Measurements from ENCODE around the gene ARHGAP45. TPM values are rescaled to one million over a fixed set of nuclear protein-coding genes. Genes with fewer than 3 reads are reported as not detected.
"Not testable (repeated sequence)": the region's sequence is repeated elsewhere in the genome, so short reads cannot be mapped to it uniquely, and the experiment has no call there.

Gene ARHGAP45, protein sequence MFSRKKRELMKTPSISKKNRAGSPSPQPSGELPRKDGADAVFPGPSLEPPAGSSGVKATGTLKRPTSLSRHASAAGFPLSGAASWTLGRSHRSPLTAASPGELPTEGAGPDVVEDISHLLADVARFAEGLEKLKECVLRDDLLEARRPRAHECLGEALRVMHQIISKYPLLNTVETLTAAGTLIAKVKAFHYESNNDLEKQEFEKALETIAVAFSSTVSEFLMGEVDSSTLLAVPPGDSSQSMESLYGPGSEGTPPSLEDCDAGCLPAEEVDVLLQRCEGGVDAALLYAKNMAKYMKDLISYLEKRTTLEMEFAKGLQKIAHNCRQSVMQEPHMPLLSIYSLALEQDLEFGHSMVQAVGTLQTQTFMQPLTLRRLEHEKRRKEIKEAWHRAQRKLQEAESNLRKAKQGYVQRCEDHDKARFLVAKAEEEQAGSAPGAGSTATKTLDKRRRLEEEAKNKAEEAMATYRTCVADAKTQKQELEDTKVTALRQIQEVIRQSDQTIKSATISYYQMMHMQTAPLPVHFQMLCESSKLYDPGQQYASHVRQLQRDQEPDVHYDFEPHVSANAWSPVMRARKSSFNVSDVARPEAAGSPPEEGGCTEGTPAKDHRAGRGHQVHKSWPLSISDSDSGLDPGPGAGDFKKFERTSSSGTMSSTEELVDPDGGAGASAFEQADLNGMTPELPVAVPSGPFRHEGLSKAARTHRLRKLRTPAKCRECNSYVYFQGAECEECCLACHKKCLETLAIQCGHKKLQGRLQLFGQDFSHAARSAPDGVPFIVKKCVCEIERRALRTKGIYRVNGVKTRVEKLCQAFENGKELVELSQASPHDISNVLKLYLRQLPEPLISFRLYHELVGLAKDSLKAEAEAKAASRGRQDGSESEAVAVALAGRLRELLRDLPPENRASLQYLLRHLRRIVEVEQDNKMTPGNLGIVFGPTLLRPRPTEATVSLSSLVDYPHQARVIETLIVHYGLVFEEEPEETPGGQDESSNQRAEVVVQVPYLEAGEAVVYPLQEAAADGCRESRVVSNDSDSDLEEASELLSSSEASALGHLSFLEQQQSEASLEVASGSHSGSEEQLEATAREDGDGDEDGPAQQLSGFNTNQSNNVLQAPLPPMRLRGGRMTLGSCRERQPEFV
- 8.9 TPM for total RNA-seq

DNA sequence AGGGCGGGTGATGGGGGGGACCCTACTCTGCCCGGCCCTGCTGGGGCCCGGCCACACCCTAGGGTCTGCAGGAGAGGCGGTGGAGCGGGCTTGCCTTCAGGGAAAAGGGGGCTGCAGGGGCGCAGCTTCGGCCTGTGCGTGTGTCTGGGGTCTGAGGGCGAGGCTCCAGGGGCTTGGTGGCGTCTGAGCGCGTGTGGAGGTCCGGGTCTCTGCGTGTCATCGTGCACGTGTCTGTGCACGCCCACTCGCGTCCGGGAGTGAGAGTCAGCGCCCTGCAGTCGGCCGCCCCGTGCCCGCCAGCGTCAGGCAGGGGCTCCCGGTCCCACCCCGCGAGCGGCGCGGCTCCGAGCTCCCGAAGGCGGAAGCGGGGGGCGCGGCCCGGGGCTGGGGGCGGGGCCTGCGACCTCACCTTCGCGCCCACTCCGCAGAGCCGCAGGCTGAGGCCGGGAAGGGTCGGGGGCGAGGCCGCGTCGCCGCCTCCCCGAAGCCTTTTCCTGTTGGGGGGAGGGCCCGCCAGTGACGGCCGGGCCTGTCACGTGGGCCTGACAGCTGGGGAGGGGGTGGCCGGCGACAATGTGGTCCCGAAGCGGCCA, at the start of gene ARHGAP45:
Gene ARHGAP45 (plus strand): TSS at position 420 of the 593 bp plus-strand sequence. CDS start 239 bp downstream, outside the sequence.
- Histone ChIP-seq H3K9ac (ENCODE audit: low read depth in 1 of 3, low read length in 3 of 3) (peak within 1 kb of the TSS in 1 of 3 donors; percentile 32), H3K27me3 (ENCODE audit: control insufficient read depth in 3 of 3, insufficient read depth in 3 of 3, low read length in 3 of 3) (peaks cover 58 to 72% (median 66%) of the 10 kb centered on the region in 3 donors), H3K27ac (ENCODE audit: low read depth, low read length) (peak within 1 kb of the TSS; percentile 25), H3K9me3 (ENCODE audit: control insufficient read depth in 3 of 3, low read length in 3 of 3) (no peaks in the 10 kb centered on the region), H3K4me1 (ENCODE audit: control insufficient read depth in 3 of 3, insufficient read depth in 3 of 3, low read length in 3 of 3) (peaks cover 17 to 27% (median 17%) of the 10 kb centered on the region in 3 donors), H3K36me3 (ENCODE audit: control insufficient read depth in 3 of 3, insufficient read depth in 3 of 3, low read length in 3 of 3) (no peaks in the 10 kb centered on the region), H3K4me3 (ENCODE audit: low read length in 3 of 3) (peak within 1 kb of the TSS in 1 of 3 donors; percentile 32)

DNA sequence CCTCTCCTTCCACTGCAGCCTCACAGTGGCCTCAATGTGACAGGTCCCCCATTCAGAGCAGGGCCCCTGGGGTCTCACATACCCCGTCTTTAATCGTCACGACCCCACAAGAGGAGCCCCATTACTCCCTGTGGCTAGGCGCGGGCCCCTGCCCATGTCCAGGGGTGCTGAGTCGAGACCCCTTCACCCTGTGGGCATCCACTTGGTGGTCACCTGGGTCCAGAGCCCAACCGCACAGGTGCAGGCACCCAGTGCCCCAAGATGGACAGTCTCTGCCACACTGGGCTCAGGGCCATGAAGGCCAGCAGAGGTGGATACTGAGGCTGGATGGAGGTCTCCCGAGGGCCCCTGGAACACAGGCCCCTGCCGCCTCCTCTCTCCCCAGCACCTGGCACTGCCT, 49.1 kb upstream of the ARHGAP45 start:
- Histone ChIP-seq H3K4me1 (ENCODE audit: control insufficient read depth in 3 of 3, insufficient read depth in 3 of 3, low read length in 3 of 3) (peaks cover 54 to 67% (median 65%) of the 10 kb centered on the region in 3 donors), H3K27ac (ENCODE audit: low read depth, low read length) (no peak overlapping the region), H3K4me3 (ENCODE audit: low read length in 3 of 3) (peak overlapping the region in 1 of 3 donors; percentile 8), H3K9ac (ENCODE audit: low read depth in 1 of 3, low read length in 3 of 3) (peak overlapping the region; percentile 23 to 90 (median 51)), H3K27me3 (ENCODE audit: control insufficient read depth in 3 of 3, insufficient read depth in 3 of 3, low read length in 3 of 3) (no peaks in the 10 kb centered on the region), H3K36me3 (ENCODE audit: control insufficient read depth in 3 of 3, insufficient read depth in 3 of 3, low read length in 3 of 3) (peaks cover 5 to 13% (median 10%) of the 10 kb centered on the region in 3 donors), H3K9me3 (ENCODE audit: control insufficient read depth in 3 of 3, low read length in 3 of 3) (no peaks in the 10 kb centered on the region)

DNA sequence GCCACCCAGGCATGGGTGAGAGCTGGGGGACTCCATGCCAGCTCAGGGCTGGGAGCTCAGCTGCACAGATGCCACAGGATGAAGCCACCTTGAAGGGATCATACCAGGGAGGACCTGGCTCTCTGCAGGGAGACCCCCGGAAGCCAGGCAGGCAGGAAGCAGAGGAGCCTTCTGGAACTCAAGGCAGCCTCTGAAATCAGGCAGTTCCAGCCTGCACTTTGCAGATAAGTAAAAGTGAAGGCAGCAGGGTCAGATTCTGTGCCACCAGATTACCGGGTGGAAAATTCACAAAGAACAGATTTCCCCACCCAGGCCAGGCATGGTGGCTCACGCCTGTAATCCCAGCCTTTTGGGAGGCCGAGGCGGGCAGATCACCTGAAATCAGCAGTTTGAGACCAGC, 48.6 kb upstream of the ARHGAP45 start:
- Histone ChIP-seq H3K9me3 (ENCODE audit: control insufficient read depth in 3 of 3, low read length in 3 of 3) (no peaks in the 10 kb centered on the region), H3K4me1 (ENCODE audit: control insufficient read depth in 3 of 3, insufficient read depth in 3 of 3, low read length in 3 of 3) (peaks cover 54 to 67% (median 65%) of the 10 kb centered on the region in 3 donors), H3K4me3 (ENCODE audit: low read length in 3 of 3) (peak overlapping the region in 1 of 3 donors; percentile 8), H3K36me3 (ENCODE audit: control insufficient read depth in 3 of 3, insufficient read depth in 3 of 3, low read length in 3 of 3) (peaks cover under 1 to 8% (median 5%) of the 10 kb centered on the region in 3 donors), H3K9ac (ENCODE audit: low read depth in 1 of 3, low read length in 3 of 3) (peak overlapping the region; percentile 20 to 90 (median 36)), H3K27ac (ENCODE audit: low read depth, low read length) (no peak overlapping the region), H3K27me3 (ENCODE audit: control insufficient read depth in 3 of 3, insufficient read depth in 3 of 3, low read length in 3 of 3) (no peaks in the 10 kb centered on the region)

DNA sequence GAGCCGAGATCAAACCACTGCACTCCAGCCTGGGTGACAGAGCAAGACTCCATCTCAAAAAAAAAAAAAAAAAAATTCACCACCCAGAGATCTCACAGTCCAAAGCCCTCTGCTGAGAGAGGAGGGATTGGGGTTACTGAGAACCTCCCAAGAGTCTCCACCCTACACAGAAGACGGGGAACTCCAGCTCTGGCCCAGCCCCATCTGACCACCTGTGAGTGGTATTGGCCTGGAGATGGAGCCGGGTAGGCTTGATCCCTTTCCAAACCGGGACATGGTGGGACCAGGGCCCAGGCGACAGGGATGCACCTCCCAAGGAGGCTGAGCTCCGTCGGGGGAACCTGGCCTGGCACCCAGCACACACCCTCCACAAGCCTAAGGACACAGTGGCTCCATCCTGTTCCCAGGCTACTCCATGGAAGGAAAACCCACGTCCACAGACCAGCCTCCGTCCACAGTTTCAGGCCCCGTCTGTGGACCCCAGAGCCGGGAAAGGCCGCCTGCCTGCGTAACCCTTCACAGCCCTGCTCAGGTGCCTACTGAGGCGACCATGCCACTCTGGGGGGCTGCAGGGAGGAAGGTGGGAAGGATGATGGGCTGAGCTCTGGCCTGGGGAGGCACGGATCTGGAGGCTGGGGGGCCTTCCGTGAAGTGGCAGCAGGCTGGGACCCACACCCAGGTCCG, 47.9 kb upstream of the ARHGAP45 start:
- Histone ChIP-seq H3K9ac (ENCODE audit: low read depth in 1 of 3, low read length in 3 of 3) (peak overlapping the region; percentile 59 to 94 (median 90)), H3K27ac (ENCODE audit: low read depth, low read length) (no peak overlapping the region), H3K4me1 (ENCODE audit: control insufficient read depth in 3 of 3, insufficient read depth in 3 of 3, low read length in 3 of 3) (peaks cover 54 to 67% (median 65%) of the 10 kb centered on the region in 3 donors), H3K36me3 (ENCODE audit: control insufficient read depth in 3 of 3, insufficient read depth in 3 of 3, low read length in 3 of 3) (peaks cover 0 to 2% (median under 1%) of the 10 kb centered on the region in 3 donors), H3K27me3 (ENCODE audit: control insufficient read depth in 3 of 3, insufficient read depth in 3 of 3, low read length in 3 of 3) (no peaks in the 10 kb centered on the region), H3K4me3 (ENCODE audit: low read length in 3 of 3) (peak overlapping the region; percentile 88 to 94 (median 91)), H3K9me3 (ENCODE audit: control insufficient read depth in 3 of 3, low read length in 3 of 3) (no peaks in the 10 kb centered on the region)

DNA sequence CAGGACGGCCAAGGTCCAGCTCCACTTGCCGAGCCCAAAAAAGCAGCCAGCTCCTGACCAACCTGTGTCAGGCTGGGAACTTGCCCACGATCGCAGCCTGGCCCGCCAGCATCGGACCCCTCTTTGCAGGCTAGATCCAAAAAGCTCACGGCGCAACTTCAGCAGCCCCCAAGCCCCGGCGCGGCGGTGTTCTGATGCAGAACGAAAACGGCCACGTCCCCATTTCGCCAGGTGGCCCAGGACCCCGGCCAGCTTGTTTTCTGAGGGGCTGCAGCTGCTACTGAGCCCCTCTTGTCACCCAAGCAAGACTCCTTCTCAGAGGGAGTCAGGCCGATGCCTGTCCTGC, 47.4 kb upstream of the ARHGAP45 start:
- Histone ChIP-seq H3K9ac (ENCODE audit: low read depth in 1 of 3, low read length in 3 of 3) (peak overlapping the region; percentile 90 to 94 (median 90)), H3K9me3 (ENCODE audit: control insufficient read depth in 3 of 3, low read length in 3 of 3) (no peaks in the 10 kb centered on the region), H3K4me3 (ENCODE audit: low read length in 3 of 3) (peak overlapping the region; percentile 88 to 94 (median 91)), H3K27ac (ENCODE audit: low read depth, low read length) (no peak overlapping the region), H3K27me3 (ENCODE audit: control insufficient read depth in 3 of 3, insufficient read depth in 3 of 3, low read length in 3 of 3) (no peaks in the 10 kb centered on the region), H3K36me3 (ENCODE audit: control insufficient read depth in 3 of 3, insufficient read depth in 3 of 3, low read length in 3 of 3) (no peaks in the 10 kb centered on the region), H3K4me1 (ENCODE audit: control insufficient read depth in 3 of 3, insufficient read depth in 3 of 3, low read length in 3 of 3) (peaks cover 54 to 66% (median 62%) of the 10 kb centered on the region in 3 donors)

DNA sequence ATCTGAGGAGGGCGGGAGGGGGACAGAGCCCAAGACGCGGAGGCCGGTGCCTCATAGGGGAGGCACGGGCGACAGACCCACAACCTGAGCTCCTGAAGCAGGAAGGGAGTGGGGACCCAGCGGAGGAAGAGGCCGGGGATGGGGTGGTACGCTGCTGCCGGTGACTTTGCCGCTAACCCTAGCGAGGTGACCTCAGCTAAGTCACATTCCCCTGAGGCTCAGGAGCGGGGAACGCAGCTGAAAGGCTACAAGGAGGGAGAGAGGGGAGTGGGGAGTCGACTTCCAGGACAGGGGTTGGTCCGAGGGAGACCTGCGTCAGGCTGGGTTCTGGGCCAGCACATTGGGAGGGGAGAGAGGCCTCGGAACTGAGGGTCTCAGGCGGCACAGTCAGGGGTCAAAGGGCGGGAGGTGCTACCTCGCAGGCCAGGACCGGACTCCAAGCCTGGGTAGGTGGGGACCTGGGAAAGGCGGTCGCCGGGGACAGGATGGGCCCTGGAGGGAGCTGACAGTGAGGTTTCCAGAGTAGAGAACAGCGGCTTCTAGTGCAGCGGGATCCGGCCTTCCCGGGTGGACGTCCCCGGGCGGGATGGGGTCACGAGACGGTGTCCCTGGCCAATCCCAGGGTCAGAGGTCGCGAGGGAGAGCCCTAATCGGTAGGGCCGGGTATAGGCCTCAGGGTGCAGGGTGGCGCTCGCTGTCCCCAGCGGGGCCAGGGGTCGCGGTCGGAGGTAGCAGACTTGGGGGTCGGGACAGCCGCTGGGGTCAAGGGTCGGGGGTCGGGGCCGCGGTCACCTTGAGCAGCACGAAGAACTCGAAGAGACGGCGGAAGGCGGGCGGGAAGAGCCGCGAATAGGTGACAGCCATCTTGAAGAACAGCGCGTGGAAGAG, 46.7 kb upstream of the ARHGAP45 start:
- no peaks in the 10 kb centered on the region for H3K9me3 ChIP-seq (ENCODE audit: control insufficient read depth in 3 of 3, low read length in 3 of 3)
- H3K4me3 ChIP-seq (ENCODE audit: low read length in 3 of 3) = peak overlapping the region; percentile 88 to 94 (median 91)
- peak overlapping the region; percentile 90 to 94 (median 90) for H3K9ac ChIP-seq (ENCODE audit: low read depth in 1 of 3, low read length in 3 of 3)
- peaks cover 51 to 60% (median 56%) of the 10 kb centered on the region in 3 donors for H3K4me1 ChIP-seq (ENCODE audit: control insufficient read depth in 3 of 3, insufficient read depth in 3 of 3, low read length in 3 of 3)
- peak overlapping the region; percentile 88 for H3K27ac ChIP-seq (ENCODE audit: low read depth, low read length)
- no peaks in the 10 kb centered on the region for H3K36me3 ChIP-seq (ENCODE audit: control insufficient read depth in 3 of 3, insufficient read depth in 3 of 3, low read length in 3 of 3)
- no peaks in the 10 kb centered on the region for H3K27me3 ChIP-seq (ENCODE audit: control insufficient read depth in 3 of 3, insufficient read depth in 3 of 3, low read length in 3 of 3)

DNA sequence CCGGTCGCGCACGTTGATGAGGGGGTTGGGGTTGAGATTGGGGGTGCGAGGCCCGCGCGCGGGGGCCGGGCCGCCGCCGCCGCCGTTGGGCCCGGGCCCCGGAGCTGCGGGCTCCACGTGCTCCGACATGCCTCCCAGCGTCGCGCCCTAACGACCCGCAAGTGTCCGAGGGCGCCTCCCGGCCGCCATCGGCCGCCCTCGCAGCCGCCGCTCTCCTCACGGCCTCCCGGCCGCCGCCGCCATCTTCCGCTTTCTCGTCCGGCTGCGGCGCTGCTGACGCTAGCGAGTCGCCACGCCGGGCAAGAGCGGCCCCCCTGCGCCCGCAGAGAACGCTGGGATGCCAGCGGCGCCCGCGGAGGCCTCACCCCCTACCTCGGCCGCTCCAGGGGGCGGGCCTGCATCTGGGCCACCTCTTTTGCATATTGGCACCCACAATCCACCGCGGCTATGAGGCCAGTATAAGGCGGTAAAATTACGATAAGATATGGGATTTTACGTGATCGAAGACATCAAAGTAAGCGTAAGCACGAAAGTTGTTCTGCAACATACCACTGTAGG, 46.0 kb upstream of the ARHGAP45 start, which contains the start of gene TMEM259:
Gene TMEM259 (minus strand): TSS at position 256 of the 558 bp plus-strand sequence. CDS start 127 bp downstream, at position 129.
- Histone ChIP-seq H3K36me3 (ENCODE audit: control insufficient read depth in 3 of 3, insufficient read depth in 3 of 3, low read length in 3 of 3) (no peaks in the 10 kb centered on the region), H3K4me1 (ENCODE audit: control insufficient read depth in 3 of 3, insufficient read depth in 3 of 3, low read length in 3 of 3) (peaks cover 44 to 53% (median 51%) of the 10 kb centered on the region in 3 donors), H3K9ac (ENCODE audit: low read depth in 1 of 3, low read length in 3 of 3) (peak within 1 kb of the TSS; percentile 90 to 94 (median 90)), H3K27me3 (ENCODE audit: control insufficient read depth in 3 of 3, insufficient read depth in 3 of 3, low read length in 3 of 3) (peaks cover 0 to 2% (median 2%) of the 10 kb centered on the region in 3 donors), H3K4me3 (ENCODE audit: low read length in 3 of 3) (peak within 1 kb of the TSS; percentile 88 to 94 (median 91)), H3K27ac (ENCODE audit: low read depth, low read length) (peak within 1 kb of the TSS; percentile 88), H3K9me3 (ENCODE audit: control insufficient read depth in 3 of 3, low read length in 3 of 3) (no peaks in the 10 kb centered on the region)

DNA sequence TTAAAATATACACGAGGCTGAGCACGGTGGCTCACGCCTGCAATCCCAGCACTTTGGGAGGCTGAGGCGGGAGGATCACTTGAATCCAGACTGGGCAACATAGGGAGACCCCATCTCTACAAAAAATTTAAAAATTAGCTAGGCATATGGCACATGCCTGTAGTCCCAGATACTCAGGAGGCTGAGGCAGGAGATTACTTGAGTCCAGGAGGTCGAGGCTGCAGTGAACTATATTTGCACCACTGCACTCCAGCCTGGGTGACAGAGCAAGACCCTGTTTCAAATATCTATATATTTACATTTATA, 43.1 kb upstream of the ARHGAP45 start:
- H3K36me3 ChIP-seq (ENCODE audit: control insufficient read depth in 3 of 3, insufficient read depth in 3 of 3, low read length in 3 of 3); H3K9me3 ChIP-seq (ENCODE audit: control insufficient read depth in 3 of 3, low read length in 3 of 3); H3K9ac ChIP-seq (ENCODE audit: low read depth in 1 of 3, low read length in 3 of 3); H3K27ac ChIP-seq (ENCODE audit: low read depth, low read length); H3K4me3 ChIP-seq (ENCODE audit: low read length in 3 of 3): not testable (repeated sequence)
- Histone ChIP-seq H3K4me1 (ENCODE audit: control insufficient read depth in 3 of 3, insufficient read depth in 3 of 3, low read length in 3 of 3) (peaks cover 24 to 29% (median 27%) of the 10 kb centered on the region in 3 donors), H3K27me3 (ENCODE audit: control insufficient read depth in 3 of 3, insufficient read depth in 3 of 3, low read length in 3 of 3) (peaks cover 0 to 22% (median 14%) of the 10 kb centered on the region in 3 donors)

Data from skeletal muscle tissue (tissue), 4 donors.